Activated naive CD8-positive, alpha-beta T cell (primary cell): ENCODE results near the gene GANAB.
A peak's percentile ranks its signal among the peaks of the same experiment; 100 is the strongest.

ENCODE experiments used
- H3K27ac Mint-ChIP-seq: one replicate; pipeline ENCODE4 v1.8.0; 2021; ENCODE audit warnings: mixed read lengths
- H3K27me3 Mint-ChIP-seq: one replicate; pipeline ENCODE4 v1.8.0; 2021; ENCODE audit warnings: mixed read lengths
- H3K36me3 Mint-ChIP-seq: one replicate; pipeline ENCODE4 v1.8.0; 2021; ENCODE audit warnings: mixed read lengths
- H3K4me1 Mint-ChIP-seq: one replicate; pipeline ENCODE4 v1.8.0; 2021; ENCODE audit warnings: low read depth, mixed read lengths
- H3K4me3 Mint-ChIP-seq: one replicate; pipeline ENCODE4 v1.8.0; 2021; ENCODE audit warnings: mild to moderate bottlenecking, mixed read lengths
- H3K9me3 Mint-ChIP-seq: one replicate; pipeline ENCODE4 v1.8.0; 2021; ENCODE audit warnings: low read depth, mixed read lengths

The GANAB gene

DNA sequence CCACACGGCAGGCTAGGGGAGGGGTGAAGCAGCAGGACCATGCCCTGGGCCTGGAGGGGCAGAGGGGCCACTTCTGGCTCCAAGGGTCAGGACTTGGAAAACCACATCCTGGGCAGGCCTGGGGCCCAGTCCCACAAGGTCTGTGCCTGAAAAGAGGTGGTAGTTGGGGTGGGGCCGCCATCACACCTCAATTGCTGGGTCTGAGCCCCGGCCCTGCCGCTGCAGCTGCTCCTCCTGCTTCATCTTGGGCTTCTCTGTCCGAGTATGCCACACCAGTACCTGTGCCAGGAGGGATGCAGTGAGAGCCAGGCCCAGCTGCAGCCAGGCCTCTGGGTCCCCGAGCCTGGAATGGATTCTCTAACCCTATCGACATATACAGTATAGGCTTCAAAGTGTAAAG lies 30.9 kb downstream of the GANAB start:
- Mint-ChIP-seq H3K4me1 (peaks cover 36% of the 10 kb centered on the region), H3K4me3 (no peak overlapping the region), H3K27me3 (no peaks in the 10 kb centered on the region), H3K27ac (no peak overlapping the region), H3K9me3 (no peaks in the 10 kb centered on the region), H3K36me3 (peaks cover 2% of the 10 kb centered on the region)

- Mint-ChIP-seq H3K27ac (peak overlapping the region; percentile 91), H3K9me3 (no peaks in the 10 kb centered on the region), H3K36me3 (peaks cover 2% of the 10 kb centered on the region), H3K27me3 (no peaks in the 10 kb centered on the region), H3K4me1 (peaks cover 41% of the 10 kb centered on the region), H3K4me3 (peak overlapping the region; percentile 74)
These were observed 32.1 kb downstream of the GANAB start for GRCh38 chr11:62614275-62614674.

- no peaks in the 10 kb centered on the region for H3K27me3 Mint-ChIP-seq
- H3K27ac Mint-ChIP-seq = no peak overlapping the region
- H3K4me1 Mint-ChIP-seq = peaks cover 44% of the 10 kb centered on the region
- H3K4me3 Mint-ChIP-seq = peak overlapping the region; percentile 58
- H3K9me3 Mint-ChIP-seq = no peaks in the 10 kb centered on the region
- peaks cover 2% of the 10 kb centered on the region for H3K36me3 Mint-ChIP-seq
These were observed 33.1 kb downstream of the GANAB start for GRCh38 chr11:62613291-62613778.

DNA sequence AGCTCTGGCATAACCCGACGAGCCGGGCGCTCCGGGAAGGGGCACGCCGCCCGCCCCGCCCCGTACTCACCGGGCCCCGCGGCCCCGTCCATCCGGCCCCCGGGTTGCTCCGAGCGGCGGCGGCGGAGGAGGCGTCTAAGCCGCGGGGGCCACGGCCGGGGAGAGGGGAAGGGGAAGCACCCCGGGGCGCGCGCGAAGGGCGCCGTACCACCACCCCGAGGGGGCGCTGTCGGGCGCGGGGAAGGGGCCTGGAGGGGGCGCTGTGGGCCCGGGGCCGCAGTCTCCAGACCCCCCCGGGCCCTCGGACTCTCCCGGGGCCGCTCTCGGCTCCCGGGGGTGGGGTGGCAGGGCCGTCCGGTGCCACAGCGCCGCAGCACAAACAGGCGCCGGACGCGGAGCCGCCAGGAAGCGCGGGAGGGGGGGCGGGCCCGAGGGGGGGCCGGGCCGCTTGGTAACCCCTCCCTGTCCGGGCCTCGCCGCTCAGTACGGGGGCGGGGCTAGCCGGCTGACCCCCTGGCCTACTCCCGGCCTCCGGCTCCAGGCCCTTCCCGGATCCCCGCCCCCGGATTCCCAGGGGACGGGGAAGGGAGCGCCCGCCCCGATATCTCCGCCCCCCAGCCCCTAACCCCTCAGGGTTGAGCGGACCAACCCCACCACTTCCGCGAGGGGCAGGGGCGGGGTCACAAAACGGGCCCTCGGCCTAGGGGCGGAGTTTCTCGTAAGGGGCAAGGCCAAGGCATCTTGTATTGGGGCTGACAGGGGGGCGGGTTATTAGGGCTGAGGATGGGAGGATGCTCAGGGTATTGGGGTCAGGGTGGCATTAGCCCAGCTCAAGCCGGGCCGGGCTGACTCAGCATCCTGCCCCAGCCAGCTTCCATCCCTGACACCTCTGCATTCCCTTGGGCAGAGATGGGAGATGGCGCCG lies 33.8 kb downstream of the GANAB start, which contains the start of the genes EML3 and ROM1:
Gene EML3, minus strand, starts transcription at position 410 of the 925 bp plus-strand sequence. Its CDS starts 318 bp downstream, at position 92.
Gene ROM1, plus strand, starts transcription at position 892 of the 925 bp plus-strand sequence. Its CDS starts 25 bp downstream, at position 917.
- Mint-ChIP-seq H3K4me1 (peaks cover 50% of the 10 kb centered on the region), H3K36me3 (peaks cover 2% of the 10 kb centered on the region), H3K9me3 (no peaks in the 10 kb centered on the region), H3K27ac (peak within 1 kb of the TSS; percentile 99), H3K27me3 (no peaks in the 10 kb centered on the region), H3K4me3 (peak within 1 kb of the TSS; percentile 99)

- H3K4me3 Mint-ChIP-seq = peak overlapping the region; percentile 99
These were observed 34.6 kb downstream of the GANAB start for GRCh38 chr11:62611705-62612365.

GRCh38 chr11:62610814-62611704 lies 35.4 kb downstream of the GANAB start:
- Mint-ChIP-seq H3K27me3 (no peaks in the 10 kb centered on the region), H3K4me1 (peaks cover 53% of the 10 kb centered on the region), H3K36me3 (peaks cover 4% of the 10 kb centered on the region), H3K4me3 (peak overlapping the region; percentile 99), H3K27ac (peak overlapping the region; percentile 99), H3K9me3 (no peaks in the 10 kb centered on the region)

More at GRCh38 chr11:62611705-62612365, 34.6 kb downstream of the GANAB start:
- H3K27me3 Mint-ChIP-seq = no peaks in the 10 kb centered on the region
- no peaks in the 10 kb centered on the region for H3K9me3 Mint-ChIP-seq
- H3K27ac Mint-ChIP-seq = peak overlapping the region; percentile 99
- peaks cover 2% of the 10 kb centered on the region for H3K36me3 Mint-ChIP-seq
- H3K4me1 Mint-ChIP-seq = peaks cover 53% of the 10 kb centered on the region

DNA sequence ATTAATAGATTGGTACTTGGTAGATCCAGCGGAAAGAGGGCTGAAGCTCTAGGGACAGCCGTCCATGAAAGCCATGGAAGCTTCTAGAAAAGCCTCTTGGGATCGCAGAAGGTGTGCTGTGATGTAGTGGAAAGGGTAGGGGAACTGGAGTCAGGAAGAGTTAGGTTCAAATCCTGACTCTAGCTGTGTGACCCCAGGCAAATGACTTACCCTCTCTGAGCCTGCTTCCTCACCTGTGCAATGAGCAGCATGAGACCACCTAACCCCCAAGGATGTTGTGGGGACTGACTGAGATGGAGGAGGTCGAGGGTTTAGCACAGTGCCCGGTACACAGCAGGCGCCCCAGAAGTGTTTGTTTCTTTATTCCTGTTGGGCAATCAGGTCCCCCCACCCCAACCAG lies 36.0 kb downstream of the GANAB start:
- H3K36me3 Mint-ChIP-seq = peaks cover 4% of the 10 kb centered on the region
- H3K27me3 Mint-ChIP-seq = no peaks in the 10 kb centered on the region
- H3K27ac Mint-ChIP-seq = peak overlapping the region; percentile 99
- no peaks in the 10 kb centered on the region for H3K9me3 Mint-ChIP-seq
- peak overlapping the region; percentile 80 for H3K4me3 Mint-ChIP-seq
- peaks cover 53% of the 10 kb centered on the region for H3K4me1 Mint-ChIP-seq

DNA sequence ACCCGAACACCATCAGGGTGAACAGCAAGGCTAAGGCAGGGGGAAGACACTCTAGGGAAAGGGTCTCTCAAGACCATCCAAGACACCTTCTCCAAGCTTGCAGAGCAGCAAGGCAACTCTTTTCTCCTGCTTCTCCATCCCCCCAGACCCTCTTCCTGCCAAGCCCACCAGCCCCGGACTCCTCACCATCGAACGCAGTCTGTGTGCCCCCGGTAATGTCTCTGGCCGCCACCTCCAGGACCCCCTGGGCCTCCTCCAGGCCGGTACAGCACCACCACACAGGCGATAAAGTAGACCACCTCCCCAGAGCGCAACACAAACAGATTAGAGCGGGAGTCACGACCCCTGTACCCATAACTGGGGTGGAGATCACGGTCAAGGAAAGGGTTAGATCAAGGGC lies 37.6 kb downstream of the GANAB start:
- Mint-ChIP-seq H3K4me3 (peak overlapping the region; percentile 46), H3K27ac (peak overlapping the region; percentile 46), H3K36me3 (peaks cover 2% of the 10 kb centered on the region)

DNA sequence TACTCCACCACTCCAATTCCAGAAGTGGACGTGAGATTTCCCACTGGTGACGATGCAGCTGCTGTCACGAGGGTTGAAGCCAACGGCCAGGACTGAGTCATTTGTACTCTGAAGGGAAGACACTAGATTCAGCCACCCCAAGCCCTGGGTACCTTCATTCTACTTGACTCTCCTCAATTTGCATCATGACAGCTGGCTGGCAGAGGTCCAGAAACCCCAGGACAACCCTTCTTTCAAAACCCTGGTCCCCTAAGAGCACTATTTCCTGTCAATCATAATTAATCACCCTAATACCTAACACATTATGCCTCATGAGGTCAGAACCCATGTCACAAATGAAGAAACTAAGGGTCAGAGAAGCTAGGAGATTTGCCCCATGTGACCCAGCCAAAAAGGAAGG lies 38.7 kb downstream of the GANAB start:
- Mint-ChIP-seq H3K9me3 (no peaks in the 10 kb centered on the region), H3K4me3 (no peak overlapping the region), H3K27me3 (no peaks in the 10 kb centered on the region), H3K4me1 (peaks cover 51% of the 10 kb centered on the region), H3K36me3 (peaks cover 5% of the 10 kb centered on the region), H3K27ac (no peak overlapping the region)

More for the DNA sequence above, 37.6 kb downstream of the GANAB start:
- H3K4me1 Mint-ChIP-seq = peaks cover 46% of the 10 kb centered on the region
- H3K9me3 Mint-ChIP-seq = no peaks in the 10 kb centered on the region
- H3K27me3 Mint-ChIP-seq = no peaks in the 10 kb centered on the region

- Mint-ChIP-seq H3K27me3 (no peaks in the 10 kb centered on the region), H3K36me3 (peaks cover 9% of the 10 kb centered on the region), H3K27ac (no peak overlapping the region), H3K4me3 (no peak overlapping the region), H3K4me1 (peaks cover 50% of the 10 kb centered on the region), H3K9me3 (no peaks in the 10 kb centered on the region)
These were observed 40.5 kb downstream of the GANAB start for GRCh38 chr11:62605902-62606301.

GRCh38 chr11:62605467-62605866 lies 40.9 kb downstream of the GANAB start:
- Mint-ChIP-seq H3K27ac (no peak overlapping the region), H3K4me1 (peaks cover 49% of the 10 kb centered on the region), H3K27me3 (no peaks in the 10 kb centered on the region), H3K9me3 (no peaks in the 10 kb centered on the region), H3K36me3 (peaks cover 10% of the 10 kb centered on the region), H3K4me3 (no peak overlapping the region)

DNA sequence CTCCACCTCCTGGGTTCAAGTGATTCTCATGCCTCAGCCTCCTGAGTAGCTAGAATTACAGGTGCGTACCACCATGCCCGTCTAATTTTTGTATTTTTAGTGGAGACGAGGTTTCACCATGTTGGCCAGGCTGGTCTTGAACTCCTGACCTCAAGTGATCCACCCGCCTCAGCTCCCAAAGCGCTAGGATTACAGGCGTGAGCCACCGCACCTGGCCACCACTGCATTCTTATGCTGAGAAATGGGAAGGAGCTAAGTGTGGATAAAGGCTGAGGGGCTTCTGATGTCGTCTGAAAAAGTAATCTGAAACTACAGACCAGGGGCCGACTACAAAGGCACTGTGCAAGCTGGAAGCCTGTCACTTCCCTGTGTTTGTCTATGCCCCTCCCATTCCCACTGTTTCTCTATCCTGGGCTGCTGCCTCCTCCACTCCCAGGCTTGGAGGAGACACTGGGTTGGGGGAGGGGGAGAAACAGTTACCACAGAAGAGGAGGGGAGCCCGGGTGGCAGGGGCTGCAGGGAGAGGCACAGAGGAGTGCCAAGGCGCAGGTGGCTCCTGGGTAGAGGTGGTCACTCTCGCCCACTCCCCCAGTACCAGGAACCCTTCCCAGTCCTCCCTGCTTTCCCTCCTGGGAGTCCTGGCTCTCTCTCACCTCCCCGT lies 41.8 kb downstream of the GANAB start:
- Mint-ChIP-seq H3K27ac (no peak overlapping the region), H3K4me1 (peaks cover 50% of the 10 kb centered on the region), H3K4me3 (no peak overlapping the region)

GRCh38 chr11:62603776-62604299 lies 42.6 kb downstream of the GANAB start:
- Mint-ChIP-seq H3K4me3 (peak overlapping the region; percentile 66), H3K9me3 (no peaks in the 10 kb centered on the region), H3K27me3 (no peaks in the 10 kb centered on the region), H3K36me3 (peaks cover 22% of the 10 kb centered on the region), H3K4me1 (peaks cover 51% of the 10 kb centered on the region), H3K27ac (peak overlapping the region; percentile 41)

More for the DNA sequence above, 41.8 kb downstream of the GANAB start:
- Mint-ChIP-seq H3K27me3 (no peaks in the 10 kb centered on the region), H3K9me3 (no peaks in the 10 kb centered on the region), H3K36me3 (peaks cover 19% of the 10 kb centered on the region)

- H3K27me3 Mint-ChIP-seq = no peaks in the 10 kb centered on the region
- H3K4me3 Mint-ChIP-seq = peak overlapping the region; percentile 66
- H3K36me3 Mint-ChIP-seq = peaks cover 23% of the 10 kb centered on the region
- H3K9me3 Mint-ChIP-seq = no peaks in the 10 kb centered on the region
- H3K27ac Mint-ChIP-seq = no peak overlapping the region
- peaks cover 54% of the 10 kb centered on the region for H3K4me1 Mint-ChIP-seq
These were observed 43.4 kb downstream of the GANAB start for GRCh38 chr11:62603072-62603408.
